ENCODE measurements around the gene ZFP3. TPM values are rescaled to one million over a fixed set of nuclear protein-coding genes. Genes with fewer than 3 reads are reported as not detected.
"Not testable (repeated sequence)": the region's sequence is repeated elsewhere in the genome, so short reads cannot be mapped to it uniquely, and the experiment has no call there.

Gene ZFP3
- total and polyA plus RNA-seq, 2 of the 4 experiments (the other 2 are of a cell fraction): 0.54 to 0.75 TPM

DNA sequence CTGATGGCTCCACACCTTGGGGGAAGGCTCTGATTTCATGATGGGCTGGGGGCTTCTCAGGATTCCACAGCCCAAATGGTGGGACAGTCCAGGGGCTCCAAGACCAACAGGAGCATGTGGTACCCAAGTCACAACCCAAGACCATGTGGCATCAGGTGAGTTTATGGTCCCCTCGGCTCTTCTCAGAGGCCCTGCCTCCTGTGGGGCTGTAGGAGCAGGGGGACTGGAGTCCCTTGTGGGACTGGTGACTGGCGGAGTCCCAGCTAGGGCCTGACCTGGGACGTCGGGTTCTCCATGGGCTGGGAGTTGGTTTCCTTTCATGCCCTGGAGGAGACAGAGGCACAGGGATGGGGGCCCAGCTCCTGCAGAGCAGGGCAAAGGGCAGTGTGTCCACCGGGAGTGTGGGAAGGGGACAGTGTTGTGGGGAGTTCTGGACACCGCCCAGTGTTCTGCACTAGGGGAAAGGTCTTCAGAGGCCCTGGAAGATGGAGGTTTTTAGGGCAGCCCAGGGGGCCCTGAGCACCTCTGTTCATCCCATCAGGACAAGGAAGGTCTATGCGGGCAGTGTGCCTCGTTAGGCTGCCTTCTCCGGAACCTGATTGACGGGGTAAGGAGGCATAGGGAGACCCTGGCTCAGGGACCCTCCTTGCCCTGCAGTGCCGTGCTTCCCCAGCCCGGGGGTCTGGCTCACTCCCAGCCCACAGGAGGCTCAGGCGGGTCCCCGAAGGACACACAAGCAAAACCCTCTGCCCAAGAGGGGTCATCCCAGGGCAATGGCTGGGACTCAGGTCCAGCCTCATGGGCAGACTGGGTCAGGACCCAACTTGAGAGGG is 58.5 kb downstream of the ZFP3 start:
- H2BK15ac ChIP-seq (ENCODE audit: low read depth, low read length); H2BK5ac ChIP-seq (ENCODE audit: low read depth, low read length, poor library complexity, severe bottlenecking); DNase-seq; H3K56ac ChIP-seq (ENCODE audit: extremely low read depth, insufficient read depth, low read length); H4K91ac ChIP-seq (ENCODE audit: insufficient read depth, low read depth, low read length); H3K36me3 ChIP-seq (ENCODE audit: control insufficient read depth, insufficient read depth, low read length); H2AFZ ChIP-seq (replicated peaks; ENCODE audit: low read length, poor library complexity); H4K8ac ChIP-seq (ENCODE audit: low read depth in 2 of 2, low read length in 2 of 2); H3K14ac ChIP-seq (replicated peaks; ENCODE audit: low read depth, low read length); H3K4me3 ChIP-seq (ENCODE audit: insufficient read depth, low read depth, low read length); H3K4me1 ChIP-seq (ENCODE audit: control insufficient read depth, insufficient read depth, low read length); H4K20me1 ChIP-seq (ENCODE audit: insufficient read depth, low read length); H3K9ac ChIP-seq (ENCODE audit: low read depth, low read length); H2BK120ac ChIP-seq (ENCODE audit: low read depth, low read length); CTCF ChIA-PET; H3K79me1 ChIP-seq (ENCODE audit: low read depth in 1 of 2, low read length in 2 of 2); in situ Hi-C loops (cut with MboI; ENCODE audit: low sequenced_read_pairs); POLR2A ChIA-PET (ENCODE audit: unreplicated experiment); H3K4ac ChIP-seq (ENCODE audit: low read depth, low read length); H3K18ac ChIP-seq (ENCODE audit: low read depth, low read length); intact Hi-C loops (cut with micrococcal nuclease); H3K9me1 ChIP-seq (ENCODE audit: insufficient read depth, low read length); H2AK9ac ChIP-seq (replicated peaks; ENCODE audit: low read depth, low read length, poor library complexity); H2AK5ac ChIP-seq (ENCODE audit: low read depth, low read length); H4K5ac ChIP-seq (ENCODE audit: low read depth, low read length); H3K27ac ChIP-seq (ENCODE audit: insufficient read depth, low read length); H3K23ac ChIP-seq (ENCODE audit: low read depth, low read length); H2BK20ac ChIP-seq (ENCODE audit: low read depth, low read length); dilution Hi-C loops (cut with HindIII; ENCODE audit: low sequenced_read_pairs, unreplicated experiment); H3K4me2 ChIP-seq (ENCODE audit: low read depth, low read length); H3K27me3 ChIP-seq (ENCODE audit: control insufficient read depth, insufficient read depth, low read length); H3K9me3 ChIP-seq (ENCODE audit: control insufficient read depth, insufficient read depth, low read length); ATAC-seq (ENCODE audit: low read depth); BruUV-seq (replicated peaks): not testable (repeated sequence)
- WGBS, 2 experiments (ENCODE audit: extremely low coverage in 2 of 2, insufficient read length in 1 of 2): 76% methylated on average over 4 of the region's 14 CpGs; no CpG with 5 or more reads in 1 of the 2 experiments

DNA sequence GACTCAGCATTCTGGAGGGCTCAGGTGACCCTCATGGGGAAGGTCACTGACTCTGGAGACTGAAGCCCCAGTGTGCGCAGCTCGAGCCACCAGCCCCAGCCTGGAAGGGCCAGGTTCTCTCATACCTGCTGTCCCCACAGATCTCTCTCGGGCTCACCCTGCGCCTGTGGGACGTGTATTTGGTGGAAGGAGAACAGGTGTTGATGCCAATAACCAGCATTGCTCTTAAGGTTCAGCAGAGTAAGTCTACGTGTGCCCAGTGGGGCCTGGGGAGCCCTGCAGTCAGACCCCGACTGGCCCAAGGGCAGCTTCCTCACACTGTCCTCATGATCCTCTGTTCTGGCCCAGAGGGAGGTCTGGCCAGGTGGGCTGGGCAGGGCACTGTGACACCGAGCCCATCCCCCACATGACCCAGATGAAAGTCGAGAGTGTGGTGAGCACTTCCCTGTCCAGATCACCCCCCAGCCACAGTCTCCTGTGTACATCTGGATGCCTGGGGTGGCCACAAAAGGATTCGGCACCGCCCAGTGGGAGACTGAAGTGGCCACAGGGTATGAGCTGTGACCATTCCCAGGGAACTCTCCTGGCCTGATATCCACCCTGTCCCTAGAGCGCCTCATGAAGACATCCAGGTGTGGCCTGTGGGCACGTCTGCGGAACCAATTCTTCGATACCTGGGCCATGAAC is 59.4 kb downstream of the ZFP3 start:
- ATAC-seq (ENCODE audit: low read depth); H3K4me2 ChIP-seq (ENCODE audit: low read depth, low read length); H3K56ac ChIP-seq (ENCODE audit: extremely low read depth, insufficient read depth, low read length); H3K9ac ChIP-seq (ENCODE audit: low read depth, low read length); H2BK120ac ChIP-seq (ENCODE audit: low read depth, low read length); H3K79me1 ChIP-seq (ENCODE audit: low read depth in 1 of 2, low read length in 2 of 2); H4K91ac ChIP-seq (ENCODE audit: insufficient read depth, low read depth, low read length); H3K27ac ChIP-seq (ENCODE audit: insufficient read depth, low read length); dilution Hi-C loops (cut with HindIII; ENCODE audit: low sequenced_read_pairs, unreplicated experiment); H3K27me3 ChIP-seq (ENCODE audit: control insufficient read depth, insufficient read depth, low read length); H4K20me1 ChIP-seq (ENCODE audit: insufficient read depth, low read length); H3K18ac ChIP-seq (ENCODE audit: low read depth, low read length); H2AFZ ChIP-seq (replicated peaks; ENCODE audit: low read length, poor library complexity); in situ Hi-C loops (cut with MboI; ENCODE audit: low sequenced_read_pairs); POLR2A ChIA-PET (ENCODE audit: unreplicated experiment); H3K4me3 ChIP-seq (ENCODE audit: insufficient read depth, low read depth, low read length); H4K5ac ChIP-seq (ENCODE audit: low read depth, low read length); H3K9me3 ChIP-seq (ENCODE audit: control insufficient read depth, insufficient read depth, low read length); BruUV-seq (replicated peaks); DNase-seq; H3K4ac ChIP-seq (ENCODE audit: low read depth, low read length); H2BK5ac ChIP-seq (ENCODE audit: low read depth, low read length, poor library complexity, severe bottlenecking); CTCF ChIA-PET; H2BK20ac ChIP-seq (ENCODE audit: low read depth, low read length); H2AK5ac ChIP-seq (ENCODE audit: low read depth, low read length); H3K23ac ChIP-seq (ENCODE audit: low read depth, low read length); H3K36me3 ChIP-seq (ENCODE audit: control insufficient read depth, insufficient read depth, low read length); H3K14ac ChIP-seq (replicated peaks; ENCODE audit: low read depth, low read length); H2AK9ac ChIP-seq (replicated peaks; ENCODE audit: low read depth, low read length, poor library complexity); H4K8ac ChIP-seq (ENCODE audit: low read depth in 2 of 2, low read length in 2 of 2); H3K4me1 ChIP-seq (ENCODE audit: control insufficient read depth, insufficient read depth, low read length); intact Hi-C loops (cut with micrococcal nuclease); H2BK15ac ChIP-seq (ENCODE audit: low read depth, low read length); H3K9me1 ChIP-seq (ENCODE audit: insufficient read depth, low read length): not testable (repeated sequence)
- WGBS, 2 experiments (ENCODE audit: extremely low coverage in 2 of 2, insufficient read length in 1 of 2): 61% methylated on average over 11 of the region's 15 CpGs; no CpG with 5 or more reads in 1 of the 2 experiments
